ENCODE results near the gene CASP3.
"Not testable (repeated sequence)": the region's sequence is repeated elsewhere in the genome, so short reads cannot be mapped to it uniquely, and the experiment has no call there.

CASP3 gene

DNA sequence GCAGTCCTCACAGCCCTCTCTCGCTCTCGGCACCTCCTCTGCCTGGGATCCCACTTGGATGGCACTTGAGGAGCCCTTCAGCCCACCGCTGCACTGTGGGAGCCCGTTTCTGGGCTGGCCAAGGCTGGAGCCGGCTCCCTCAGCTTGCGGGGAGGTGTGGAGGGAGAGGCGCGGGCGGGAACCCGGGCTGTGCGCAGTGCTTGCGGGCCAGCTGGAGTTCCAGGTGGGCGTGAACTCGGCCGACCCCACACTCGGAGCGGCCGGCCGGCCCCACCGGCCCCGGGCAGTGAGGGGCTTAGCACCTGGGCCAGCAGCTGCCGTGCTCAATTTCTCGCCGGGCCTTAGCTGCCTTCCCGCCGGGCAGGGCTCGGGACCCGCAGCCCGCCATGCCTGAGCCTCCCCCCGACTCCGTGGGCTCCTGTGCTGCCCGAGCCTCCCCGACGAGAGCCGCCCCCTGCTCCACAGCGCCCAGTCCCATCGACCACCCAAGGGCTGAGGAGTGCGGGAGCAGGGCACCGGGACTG lies 57.4 kb downstream of the CASP3 start:
- not testable (repeated sequence) for DNase-seq

GRCh38 chr4:184591070-184591677 lies 58.1 kb downstream of the CASP3 start:
- no peak for DNase-seq

GRCh38 chr4:184590196-184590595 lies 59.1 kb downstream of the CASP3 start:
- DNase-seq, result no peak

DNA sequence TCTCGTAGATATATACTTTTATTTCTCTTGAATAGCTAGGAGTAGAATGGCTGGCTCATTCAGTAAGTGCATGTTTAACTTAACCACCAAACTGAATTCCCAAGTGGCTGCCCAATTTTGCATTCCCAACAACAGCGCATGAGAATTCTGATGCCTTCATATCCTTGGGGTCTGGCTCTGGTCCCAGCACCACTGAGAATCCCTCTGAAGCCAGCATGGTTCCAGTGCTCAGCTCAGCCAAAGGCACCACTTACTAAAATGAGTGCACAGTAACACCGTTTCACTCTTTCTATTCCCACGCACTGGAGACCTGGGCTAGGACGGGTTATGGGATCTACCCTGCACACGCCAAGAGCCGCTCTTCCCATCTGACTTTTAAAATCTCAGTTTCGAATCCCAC lies 60.4 kb downstream of the CASP3 start:
- DNase-seq, result no peak

DNA sequence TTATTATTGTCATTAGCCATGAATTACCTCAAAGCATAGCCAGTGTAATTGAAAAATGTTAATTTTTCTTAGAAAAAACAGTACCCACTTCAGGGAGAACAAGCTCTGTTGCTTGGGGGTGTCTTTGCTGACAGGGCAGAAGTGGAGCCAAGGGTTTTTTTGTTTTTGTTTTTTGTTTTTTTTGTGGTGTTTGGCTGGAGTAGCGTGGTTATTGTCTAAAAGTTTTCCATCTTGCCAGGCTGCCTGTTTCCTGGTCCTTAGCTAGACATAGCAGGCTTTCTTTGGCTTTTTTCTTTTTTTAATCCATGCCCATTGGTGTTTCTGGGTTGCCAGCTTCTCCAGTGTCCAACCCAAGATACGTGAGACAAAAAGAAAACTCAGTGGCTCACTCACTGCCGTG lies 61.5 kb downstream of the CASP3 start:
- no peak for DNase-seq

DNA sequence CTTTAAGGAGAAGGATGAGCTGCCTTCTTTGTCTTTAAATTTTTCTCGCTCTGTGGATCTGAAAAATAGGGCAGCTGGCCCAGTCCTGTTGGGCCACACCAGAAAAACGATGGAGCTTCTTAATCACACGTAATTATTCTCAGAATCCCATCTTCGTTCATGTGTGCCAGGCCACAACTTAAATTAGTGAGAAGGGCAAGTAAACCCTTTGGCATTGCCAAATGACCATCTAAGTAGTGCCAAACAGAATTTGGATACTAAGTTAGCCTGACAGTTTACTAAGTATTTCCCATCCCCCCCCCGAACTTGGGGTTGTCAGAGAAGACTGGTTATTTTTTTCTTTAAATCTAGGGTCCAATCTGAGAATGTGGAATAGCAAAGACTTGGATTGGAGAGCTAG lies 62.0 kb downstream of the CASP3 start:
- DNase-seq, result no peak

GRCh38 chr4:184583738-184584502 lies 65.3 kb downstream of the CASP3 start:
- DNase-seq, result no peak

All from islet precursor cell (in vitro differentiated cells).